HUES48 (cell line): Measurements from ENCODE around the gene APBB2.

Experiments used
- H3K27ac ChIP-seq: one replicate; pipeline ENCODE4 v1.7.0; 2013; ENCODE audit warnings: low read depth, low read length, inconsistent platforms
- H3K27me3 ChIP-seq: 2 replicates; pipeline ENCODE4 v1.6.1; 2013; ENCODE audit warnings: mild to moderate bottlenecking, low read length; ENCODE audit not compliant: control insufficient read depth, insufficient read depth
- H3K36me3 ChIP-seq: 2 replicates; pipeline ENCODE4 v1.6.1; 2013; ENCODE audit warnings: low read length; ENCODE audit not compliant: control insufficient read depth, insufficient read depth
- H3K4me1 ChIP-seq: 2 replicates; pipeline ENCODE4 v1.6.1; 2013; ENCODE audit warnings: mild to moderate bottlenecking, low read length; ENCODE audit not compliant: control insufficient read depth, insufficient read depth
- H3K4me3 ChIP-seq: 2 replicates; pipeline ENCODE4 v1.5.1; 2013; ENCODE audit warnings: mild to moderate bottlenecking, low read depth, low read length
- H3K9ac ChIP-seq: 2 replicates; pipeline ENCODE4 v1.6.1; 2013; ENCODE audit warnings: mild to moderate bottlenecking, low read depth, low read length, moderate library complexity
- H3K9me3 ChIP-seq: 2 replicates; pipeline ENCODE4 v1.6.1; 2013; ENCODE audit warnings: low read length; ENCODE audit not compliant: control insufficient read depth, insufficient read depth

The APBB2 gene

DNA sequence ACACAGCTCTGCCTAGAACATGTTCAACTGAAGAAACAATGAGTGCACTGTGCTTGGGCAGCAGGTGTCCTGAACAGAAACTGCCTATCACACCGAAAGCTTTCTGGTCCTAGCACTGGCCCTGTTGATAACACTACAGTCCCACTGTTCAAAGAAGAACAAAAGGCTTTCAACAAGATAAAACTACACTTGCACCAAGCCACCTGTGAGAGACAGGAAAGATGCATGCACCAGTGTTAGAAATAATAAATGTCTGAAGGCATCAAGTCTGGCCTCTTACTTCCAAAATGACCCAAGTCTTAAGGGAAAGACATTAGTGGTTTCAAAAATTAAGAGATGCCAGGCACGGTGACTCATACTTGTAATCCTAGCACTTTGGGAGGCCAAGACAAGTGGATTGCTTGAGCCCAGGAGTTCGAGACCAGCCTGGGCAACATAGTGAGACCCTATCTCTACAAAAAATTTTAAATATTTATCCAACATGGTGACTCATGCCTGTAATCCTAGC lies 68.7 kb downstream of the APBB2 start:
- H3K36me3 ChIP-seq, result peaks cover 7% of the 10 kb centered on the region; the same call in 1 of the 2 replicates
- no peak overlapping the region for H3K9ac ChIP-seq
- no peaks in the 10 kb centered on the region for H3K27me3 ChIP-seq
- H3K4me1 ChIP-seq, result peaks cover 16% of the 10 kb centered on the region
- H3K27ac ChIP-seq, result no peak overlapping the region
- no peaks in the 10 kb centered on the region for H3K9me3 ChIP-seq
- H3K4me3 ChIP-seq, result no peak overlapping the region

GRCh38 chr4:41144812-41145211 lies 69.5 kb downstream of the APBB2 start:
- Histone ChIP-seq H3K27me3 (no peaks in the 10 kb centered on the region), H3K27ac (peak overlapping the region; percentile 32), H3K9me3 (no peaks in the 10 kb centered on the region), H3K9ac (no peak overlapping the region), H3K36me3 (peaks cover 7% of the 10 kb centered on the region; the same call in 1 of the 2 replicates), H3K4me1 (peaks cover 19% of the 10 kb centered on the region), H3K4me3 (no peak overlapping the region)

DNA sequence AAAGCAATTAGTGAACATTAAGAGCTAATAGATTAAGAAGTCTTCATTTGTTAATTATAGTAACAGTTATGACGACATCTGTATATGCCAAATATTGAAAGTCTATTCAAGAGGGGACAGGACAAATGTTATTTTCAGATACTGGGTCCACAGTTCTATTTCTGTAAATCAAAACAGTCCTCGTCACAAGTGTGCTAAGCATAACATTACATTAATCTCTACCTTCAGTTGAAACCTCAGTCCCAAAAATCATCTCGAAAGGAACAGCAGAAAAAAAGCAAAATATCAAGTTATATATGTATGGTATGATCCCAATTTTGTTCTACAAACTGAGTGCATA lies 70.3 kb downstream of the APBB2 start:
- Histone ChIP-seq H3K9ac (no peak overlapping the region), H3K9me3 (no peaks in the 10 kb centered on the region), H3K4me3 (no peak overlapping the region), H3K4me1 (peaks cover 19% of the 10 kb centered on the region), H3K36me3 (peaks cover 7% of the 10 kb centered on the region; the same call in 1 of the 2 replicates), H3K27ac (no peak overlapping the region), H3K27me3 (no peaks in the 10 kb centered on the region)

- no peaks in the 10 kb centered on the region for H3K27me3 ChIP-seq
- H3K27ac ChIP-seq, result no peak overlapping the region
- H3K4me1 ChIP-seq, result peaks cover 19% of the 10 kb centered on the region
- no peak overlapping the region for H3K4me3 ChIP-seq
- H3K9me3 ChIP-seq, result no peaks in the 10 kb centered on the region
- H3K36me3 ChIP-seq, result peaks cover 7% of the 10 kb centered on the region; the same call in 1 of the 2 replicates
- no peak overlapping the region for H3K9ac ChIP-seq
Observed at GRCh38 chr4:41143311-41144039, 70.9 kb downstream of the APBB2 start.

- no peak overlapping the region for H3K27ac ChIP-seq
- H3K27me3 ChIP-seq, result no peaks in the 10 kb centered on the region
- peaks cover 19% of the 10 kb centered on the region for H3K4me1 ChIP-seq
- no peak overlapping the region for H3K4me3 ChIP-seq
- H3K9me3 ChIP-seq, result no peaks in the 10 kb centered on the region
- H3K36me3 ChIP-seq, result peaks cover 7% of the 10 kb centered on the region; the same call in 1 of the 2 replicates
- H3K9ac ChIP-seq, result no peak overlapping the region
Observed at GRCh38 chr4:41142376-41143310, 71.7 kb downstream of the APBB2 start.

GRCh38 chr4:41141900-41142299 lies 72.4 kb downstream of the APBB2 start:
- no peaks in the 10 kb centered on the region for H3K9me3 ChIP-seq
- H3K27ac ChIP-seq, result no peak overlapping the region
- peaks cover 7% of the 10 kb centered on the region; the same call in 1 of the 2 replicates for H3K36me3 ChIP-seq
- H3K27me3 ChIP-seq, result no peaks in the 10 kb centered on the region
- no peak overlapping the region for H3K9ac ChIP-seq
- H3K4me1 ChIP-seq, result peaks cover 15% of the 10 kb centered on the region
- no peak overlapping the region for H3K4me3 ChIP-seq

DNA sequence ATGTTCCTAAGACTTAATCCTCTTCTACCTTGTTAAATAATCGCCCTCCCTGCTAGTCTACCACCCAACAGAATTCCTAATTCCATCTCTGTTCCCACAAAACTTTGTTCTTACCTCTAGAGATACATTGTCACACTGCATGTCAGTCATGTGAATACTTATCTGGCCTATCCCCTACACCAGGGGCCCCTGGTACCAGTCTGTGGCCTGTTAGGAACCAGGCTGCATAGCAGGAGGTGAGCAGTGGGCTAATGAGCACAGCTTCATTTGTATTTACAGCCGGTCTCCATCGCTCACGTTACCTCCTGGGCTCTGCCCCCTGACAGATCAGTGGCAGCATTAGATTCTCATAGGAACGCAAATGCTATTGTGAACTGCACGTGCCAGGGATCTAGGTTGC lies 73.9 kb downstream of the APBB2 start:
- Histone ChIP-seq H3K4me3 (no peak overlapping the region), H3K36me3 (peaks cover 7% of the 10 kb centered on the region; the same call in 1 of the 2 replicates), H3K27me3 (no peaks in the 10 kb centered on the region), H3K4me1 (peaks cover 19% of the 10 kb centered on the region), H3K9ac (no peak overlapping the region), H3K9me3 (no peaks in the 10 kb centered on the region), H3K27ac (no peak overlapping the region)

DNA sequence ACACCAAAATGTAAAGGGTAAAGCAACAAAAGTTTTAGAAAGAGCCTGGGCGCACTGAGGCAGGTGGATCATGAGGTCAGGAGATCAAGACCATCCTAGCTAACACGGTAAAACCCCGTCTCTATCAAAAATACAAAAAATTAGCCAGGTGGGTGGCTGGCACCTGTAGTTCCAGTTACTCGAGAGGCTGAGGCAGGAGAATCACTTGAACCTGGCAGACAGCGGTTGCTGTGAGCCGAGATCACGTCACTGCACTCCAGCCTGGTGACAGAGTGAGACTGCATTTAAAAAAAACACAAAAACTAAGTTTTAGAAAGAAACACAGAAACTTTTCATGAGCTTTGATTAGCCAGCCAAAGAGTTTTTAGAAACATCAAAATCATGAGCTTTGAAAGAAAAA lies 76.5 kb downstream of the APBB2 start:
- no peaks in the 10 kb centered on the region for H3K27me3 ChIP-seq
- no peaks in the 10 kb centered on the region for H3K9me3 ChIP-seq
- no peak overlapping the region for H3K9ac ChIP-seq
- peaks cover 7% of the 10 kb centered on the region; the same call in 1 of the 2 replicates for H3K36me3 ChIP-seq
- H3K4me1 ChIP-seq, result peaks cover 40% of the 10 kb centered on the region
- H3K27ac ChIP-seq, result no peak overlapping the region
- no peak overlapping the region for H3K4me3 ChIP-seq

DNA sequence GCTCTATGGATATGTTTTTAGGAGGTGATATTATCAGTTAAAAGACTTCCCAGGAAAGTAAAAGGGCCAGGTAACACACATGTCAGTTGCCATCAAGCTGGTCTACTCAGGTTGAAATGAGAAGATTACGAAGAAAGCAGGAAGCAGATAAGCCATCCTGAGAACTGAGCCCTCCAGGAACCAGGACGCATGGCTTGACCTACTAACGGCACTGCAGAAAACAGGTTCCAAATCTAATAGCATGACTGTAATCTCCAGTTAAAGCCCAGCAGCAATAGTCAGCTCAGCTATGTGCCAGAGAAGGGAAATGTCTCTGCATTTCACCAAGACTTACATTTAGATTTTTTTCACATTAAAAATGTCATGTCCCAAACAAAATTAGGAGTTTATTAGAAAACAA lies 77.9 kb downstream of the APBB2 start:
- H3K4me3 ChIP-seq, result no peak overlapping the region
- no peaks in the 10 kb centered on the region for H3K27me3 ChIP-seq
- H3K4me1 ChIP-seq, result peaks cover 47% of the 10 kb centered on the region
- H3K9me3 ChIP-seq, result no peaks in the 10 kb centered on the region
- no peaks in the 10 kb centered on the region for H3K36me3 ChIP-seq
- H3K27ac ChIP-seq, result no peak overlapping the region
- H3K9ac ChIP-seq, result no peak overlapping the region

DNA sequence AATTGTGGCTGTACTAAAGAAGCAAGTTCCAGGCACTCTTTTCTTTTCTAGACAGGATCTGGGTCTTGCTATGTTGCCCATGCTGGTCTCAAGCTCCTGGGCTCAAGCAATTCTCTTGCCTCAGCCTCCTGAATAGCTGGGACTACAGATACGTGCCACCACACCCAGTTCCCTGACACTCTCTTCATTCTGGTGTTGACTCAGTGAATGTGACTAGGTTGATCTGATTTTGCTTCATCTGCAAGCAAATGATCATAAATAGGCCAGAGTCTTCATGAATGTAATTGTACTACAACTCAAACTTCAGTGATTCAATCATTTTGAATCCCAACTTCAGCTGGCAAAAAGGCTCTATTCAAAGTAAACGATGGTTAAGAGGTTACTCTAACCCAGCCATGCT lies 78.5 kb downstream of the APBB2 start:
- Histone ChIP-seq H3K9ac (no peak overlapping the region), H3K36me3 (no peaks in the 10 kb centered on the region), H3K9me3 (no peaks in the 10 kb centered on the region), H3K4me1 (peaks cover 47% of the 10 kb centered on the region), H3K27ac (peak overlapping the region; percentile 40), H3K4me3 (no peak overlapping the region), H3K27me3 (no peaks in the 10 kb centered on the region)

- H3K27me3 ChIP-seq, result no peaks in the 10 kb centered on the region
- H3K4me3 ChIP-seq, result 0 out of 2 replicates have a peak overlapping the region, but pooled peaks have one; percentile 8
- H3K27ac ChIP-seq, result peak overlapping the region; percentile 55
- no peaks in the 10 kb centered on the region for H3K9me3 ChIP-seq
- no peaks in the 10 kb centered on the region for H3K36me3 ChIP-seq
- no peak overlapping the region for H3K9ac ChIP-seq
- H3K4me1 ChIP-seq, result peaks cover 44% of the 10 kb centered on the region
Observed at GRCh38 chr4:41134581-41134980, 79.8 kb downstream of the APBB2 start.
